ENCODE results near the gene SRPK3.

Gene SRPK3, protein sequence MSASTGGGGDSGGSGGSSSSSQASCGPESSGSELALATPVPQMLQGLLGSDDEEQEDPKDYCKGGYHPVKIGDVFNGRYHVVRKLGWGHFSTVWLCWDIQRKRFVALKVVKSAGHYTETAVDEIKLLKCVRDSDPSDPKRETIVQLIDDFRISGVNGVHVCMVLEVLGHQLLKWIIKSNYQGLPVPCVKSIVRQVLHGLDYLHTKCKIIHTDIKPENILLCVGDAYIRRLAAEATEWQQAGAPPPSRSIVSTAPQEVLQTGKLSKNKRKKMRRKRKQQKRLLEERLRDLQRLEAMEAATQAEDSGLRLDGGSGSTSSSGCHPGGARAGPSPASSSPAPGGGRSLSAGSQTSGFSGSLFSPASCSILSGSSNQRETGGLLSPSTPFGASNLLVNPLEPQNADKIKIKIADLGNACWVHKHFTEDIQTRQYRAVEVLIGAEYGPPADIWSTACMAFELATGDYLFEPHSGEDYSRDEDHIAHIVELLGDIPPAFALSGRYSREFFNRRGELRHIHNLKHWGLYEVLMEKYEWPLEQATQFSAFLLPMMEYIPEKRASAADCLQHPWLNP

DNA sequence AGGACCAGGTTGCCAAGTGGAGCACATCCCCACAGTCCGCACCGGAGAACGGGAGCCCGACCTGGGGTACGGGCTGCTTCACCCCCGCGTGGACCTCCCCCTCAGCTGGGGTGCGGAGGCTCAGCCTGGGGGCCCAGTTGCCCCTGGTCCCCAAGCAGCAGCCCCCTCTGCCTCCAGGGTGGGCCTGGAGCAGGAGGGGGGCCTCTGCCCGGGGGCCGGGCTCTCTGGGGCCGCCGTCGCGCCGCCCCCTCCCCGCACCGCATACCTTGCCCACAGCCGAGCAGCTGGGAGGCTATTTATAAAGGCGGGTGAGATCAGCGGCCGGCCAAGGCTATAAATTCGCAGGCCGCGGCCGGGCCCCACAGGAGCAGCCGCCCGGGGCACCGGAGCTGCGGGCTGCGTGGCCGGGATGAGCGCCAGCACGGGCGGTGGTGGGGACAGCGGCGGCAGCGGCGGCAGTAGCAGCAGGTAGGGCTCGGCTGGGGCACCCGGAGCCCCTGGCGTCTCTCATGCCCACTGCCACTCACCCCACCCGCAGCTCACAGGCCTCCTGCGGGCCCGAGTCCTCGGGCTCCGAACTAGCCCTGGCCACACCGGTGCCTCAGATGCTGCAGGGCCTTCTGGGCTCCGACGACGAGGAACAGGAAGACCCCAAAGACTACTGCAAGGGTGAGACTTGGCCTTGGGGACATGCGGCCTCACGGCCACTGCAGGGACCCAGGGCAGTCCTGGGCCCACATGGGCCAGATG lies at the start of gene SRPK3:
TSS of gene SRPK3 (plus strand) at position 364 of the 750 bp plus-strand sequence. CDS start at position 410, 46 bp downstream.
- Histone ChIP-seq H3K27me3 (ENCODE audit: control insufficient read depth, low read length) (no peaks in the 10 kb centered on the region), H3K4me1 (ENCODE audit: control insufficient read depth, low read length) (no peaks in the 10 kb centered on the region), H3K36me3 (ENCODE audit: control insufficient read depth, low read length) (no peaks in the 10 kb centered on the region), H3K9me2 (replicated peaks; ENCODE audit: control insufficient read depth, low read length) (no peaks in the 10 kb centered on the region), H3K79me2 (ENCODE audit: control insufficient read depth, low read length) (no peaks in the 10 kb centered on the region), H3K9me3 (ENCODE audit: control insufficient read depth, insufficient read depth, low read length) (no peaks in the 10 kb centered on the region), H4K20me1 (ENCODE audit: control insufficient read depth, insufficient read depth, low read depth, low read length) (no peaks in the 10 kb centered on the region), H3K27ac (ENCODE audit: low read depth, low read length) (no peak within 1 kb of the TSS), H3K4me3 (ENCODE audit: low read length) (no peak within 1 kb of the TSS), H3K4me2 (ENCODE audit: low read length) (no peak within 1 kb of the TSS), H3F3A (ENCODE audit: control insufficient read depth, insufficient read depth) (no peaks in the 10 kb centered on the region)
- TF ChIP-seq, protein P1, sequence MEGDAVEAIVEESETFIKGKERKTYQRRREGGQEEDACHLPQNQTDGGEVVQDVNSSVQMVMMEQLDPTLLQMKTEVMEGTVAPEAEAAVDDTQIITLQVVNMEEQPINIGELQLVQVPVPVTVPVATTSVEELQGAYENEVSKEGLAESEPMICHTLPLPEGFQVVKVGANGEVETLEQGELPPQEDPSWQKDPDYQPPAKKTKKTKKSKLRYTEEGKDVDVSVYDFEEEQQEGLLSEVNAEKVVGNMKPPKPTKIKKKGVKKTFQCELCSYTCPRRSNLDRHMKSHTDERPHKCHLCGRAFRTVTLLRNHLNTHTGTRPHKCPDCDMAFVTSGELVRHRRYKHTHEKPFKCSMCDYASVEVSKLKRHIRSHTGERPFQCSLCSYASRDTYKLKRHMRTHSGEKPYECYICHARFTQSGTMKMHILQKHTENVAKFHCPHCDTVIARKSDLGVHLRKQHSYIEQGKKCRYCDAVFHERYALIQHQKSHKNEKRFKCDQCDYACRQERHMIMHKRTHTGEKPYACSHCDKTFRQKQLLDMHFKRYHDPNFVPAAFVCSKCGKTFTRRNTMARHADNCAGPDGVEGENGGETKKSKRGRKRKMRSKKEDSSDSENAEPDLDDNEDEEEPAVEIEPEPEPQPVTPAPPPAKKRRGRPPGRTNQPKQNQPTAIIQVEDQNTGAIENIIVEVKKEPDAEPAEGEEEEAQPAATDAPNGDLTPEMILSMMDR (IDR thresholded peaks at IDR 0.05; ENCODE audit: low read depth, low read length, poor library complexity, severe bottlenecking), result no peak
- TF ChIP-seq EZH2phosphoT487 (IDR thresholded peaks at IDR 0.05; ENCODE audit: borderline replicate concordance, low read length), result no peak

DNA sequence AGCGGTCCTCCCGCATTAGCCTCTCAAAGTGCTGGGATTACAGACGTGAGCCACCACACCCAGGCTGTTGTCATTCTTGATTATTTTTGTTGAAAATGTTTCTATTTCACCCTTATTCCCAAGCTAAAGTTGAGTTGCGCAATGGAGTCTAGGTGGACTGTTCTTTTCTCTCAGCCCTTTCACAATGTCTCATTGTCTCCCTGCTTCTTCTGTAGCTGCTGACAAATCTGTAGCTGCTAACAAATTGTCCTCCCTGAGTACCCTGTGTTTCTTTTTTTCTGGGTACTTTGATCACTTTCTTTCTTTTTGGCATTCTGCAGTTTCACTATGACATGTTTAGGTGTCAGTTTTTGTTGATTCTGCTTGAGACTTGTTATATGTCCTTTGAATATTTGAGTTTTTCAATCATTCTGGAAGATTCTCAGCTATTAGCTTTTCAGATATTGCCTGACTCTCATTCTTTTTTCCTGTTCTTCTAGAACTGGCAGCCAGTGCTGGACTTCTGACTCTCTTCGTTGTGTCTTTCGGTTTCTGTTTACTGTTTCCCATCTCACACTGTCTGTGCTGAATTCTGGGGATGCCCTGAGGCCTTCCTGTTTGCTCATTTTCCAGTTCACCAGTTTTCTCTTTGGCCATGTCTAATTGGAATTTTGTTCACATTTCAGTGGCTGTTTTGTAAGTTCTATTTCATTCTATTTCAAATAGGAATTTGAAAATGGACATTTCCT lies 49.6 kb upstream of the SRPK3 start:
- Histone ChIP-seq H3K27me3 (ENCODE audit: control insufficient read depth, low read length) (no peaks in the 10 kb centered on the region), H4K20me1 (ENCODE audit: control insufficient read depth, insufficient read depth, low read depth, low read length) (no peaks in the 10 kb centered on the region), H3K9me2 (replicated peaks; ENCODE audit: control insufficient read depth, low read length) (no peaks in the 10 kb centered on the region), H3K4me2 (ENCODE audit: low read length) (no peak overlapping the region), H3K36me3 (ENCODE audit: control insufficient read depth, low read length) (no peaks in the 10 kb centered on the region), H3K9me3 (ENCODE audit: control insufficient read depth, insufficient read depth, low read length) (no peaks in the 10 kb centered on the region), H3F3A (ENCODE audit: control insufficient read depth, insufficient read depth) (no peaks in the 10 kb centered on the region), H3K79me2 (ENCODE audit: control insufficient read depth, low read length) (no peaks in the 10 kb centered on the region), H3K4me3 (ENCODE audit: low read length) (no peak overlapping the region), H3K27ac (ENCODE audit: low read depth, low read length) (no peak overlapping the region), H3K4me1 (ENCODE audit: control insufficient read depth, low read length) (peaks cover 25% of the 10 kb centered on the region)
- TF ChIP-seq, protein P1 (IDR thresholded peaks at IDR 0.05; ENCODE audit: low read depth, low read length, poor library complexity, severe bottlenecking), result no peak
- no peak for TF ChIP-seq EZH2phosphoT487 (IDR thresholded peaks at IDR 0.05; ENCODE audit: borderline replicate concordance, low read length)

DNA sequence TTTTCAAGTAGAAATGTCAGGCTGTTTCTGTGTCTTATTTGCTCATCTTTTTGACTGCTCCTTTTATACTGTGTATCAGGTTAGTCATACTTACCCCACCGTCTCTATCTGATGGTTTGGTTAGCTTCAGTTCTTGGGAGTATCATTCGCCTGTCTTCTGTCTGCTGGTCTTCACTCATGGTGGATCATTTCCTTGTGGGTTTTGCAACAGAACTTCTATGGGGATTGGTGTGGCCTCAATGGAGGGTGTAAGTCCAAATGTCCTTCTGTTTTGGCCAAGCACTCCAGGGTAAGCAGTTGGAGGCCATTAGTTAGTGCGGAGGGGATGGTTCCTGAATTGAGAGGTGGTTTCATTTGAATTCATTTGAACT lies 49.0 kb upstream of the SRPK3 start:
- Histone ChIP-seq H3K9me2 (replicated peaks; ENCODE audit: control insufficient read depth, low read length) (no peaks in the 10 kb centered on the region), H3K27ac (ENCODE audit: low read depth, low read length) (no peak overlapping the region), H3K9me3 (ENCODE audit: control insufficient read depth, insufficient read depth, low read length) (no peaks in the 10 kb centered on the region), H3K4me3 (ENCODE audit: low read length) (no peak overlapping the region), H3K79me2 (ENCODE audit: control insufficient read depth, low read length) (no peaks in the 10 kb centered on the region), H3K4me2 (ENCODE audit: low read length) (no peak overlapping the region), H3F3A (ENCODE audit: control insufficient read depth, insufficient read depth) (no peaks in the 10 kb centered on the region), H3K27me3 (ENCODE audit: control insufficient read depth, low read length) (no peaks in the 10 kb centered on the region), H3K4me1 (ENCODE audit: control insufficient read depth, low read length) (peaks cover 20% of the 10 kb centered on the region), H3K36me3 (ENCODE audit: control insufficient read depth, low read length) (no peaks in the 10 kb centered on the region), H4K20me1 (ENCODE audit: control insufficient read depth, insufficient read depth, low read depth, low read length) (no peaks in the 10 kb centered on the region)
- TF ChIP-seq, protein P1 (IDR thresholded peaks at IDR 0.05; ENCODE audit: low read depth, low read length, poor library complexity, severe bottlenecking), result no peak
- no peak for TF ChIP-seq EZH2phosphoT487 (IDR thresholded peaks at IDR 0.05; ENCODE audit: borderline replicate concordance, low read length)
